KOPT-K1 (cell line): Measurements from ENCODE around the gene ANKRD11.
"Not testable (repeated sequence)": the region's sequence is repeated elsewhere in the genome, so short reads cannot be mapped to it uniquely, and the experiment has no call there.

Experiments
- H3K27ac ChIP-seq: fragments of 200-600 bp; sonication (generic); 2 replicates; pipeline ENCODE4 v1.5.1; 2016; ENCODE audit warnings: antibody characterized with exemption, mild to moderate bottlenecking, low read depth, low read length; ENCODE audit not compliant: poor library complexity, severe bottlenecking
- H3K36me3 ChIP-seq: fragments of 200-600 bp; sonication (generic); 2 replicates; pipeline ENCODE4 v1.5.1; 2017; ENCODE audit warnings: antibody characterized with exemption, mild to moderate bottlenecking, low read length, moderate library complexity; ENCODE audit not compliant: insufficient read depth
- H3K9me3 ChIP-seq: fragments of 200-600 bp; sonication (generic); 2 replicates; pipeline ENCODE4 v1.5.1; 2017; ENCODE audit warnings: antibody characterized with exemption, low read length, mild to moderate bottlenecking; ENCODE audit not compliant: insufficient read depth, poor library complexity, severe bottlenecking

Gene ANKRD11

GRCh38 chr16:89300976-89301360, 189.4 kb downstream of the ANKRD11 start:
- Histone ChIP-seq H3K9me3 (no peaks in the 10 kb centered on the region), H3K36me3 (peaks cover 90% of the 10 kb centered on the region), H3K27ac (no peak overlapping the region)

GRCh38 chr16:89300311-89300975, 189.9 kb downstream of the ANKRD11 start:
- H3K9me3 ChIP-seq, result no peaks in the 10 kb centered on the region
- H3K27ac ChIP-seq, result no peak overlapping the region
- peaks cover 90% of the 10 kb centered on the region for H3K36me3 ChIP-seq

GRCh38 chr16:89299357-89300111, 190.8 kb downstream of the ANKRD11 start:
- peaks cover 81% of the 10 kb centered on the region for H3K36me3 ChIP-seq
- H3K27ac ChIP-seq, H3K9me3 ChIP-seq: not testable (repeated sequence)

- Histone ChIP-seq H3K27ac (no peak overlapping the region), H3K9me3 (no peaks in the 10 kb centered on the region), H3K36me3 (peaks cover 73% of the 10 kb centered on the region)
These were observed 191.6 kb downstream of the ANKRD11 start for GRCh38 chr16:89298623-89299225.

GRCh38 chr16:89297910-89298545, 192.3 kb downstream of the ANKRD11 start:
- Histone ChIP-seq H3K9me3 (no peaks in the 10 kb centered on the region), H3K36me3 (peaks cover 66% of the 10 kb centered on the region), H3K27ac (no peak overlapping the region)

GRCh38 chr16:89297156-89297874, 193.0 kb downstream of the ANKRD11 start:
- Histone ChIP-seq H3K36me3 (peaks cover 64% of the 10 kb centered on the region), H3K27ac (no peak overlapping the region)

GRCh38 chr16:89295915-89296314, 194.4 kb downstream of the ANKRD11 start:
- H3K36me3 ChIP-seq, result peaks cover 65% of the 10 kb centered on the region
- H3K9me3 ChIP-seq, result no peaks in the 10 kb centered on the region
- H3K27ac ChIP-seq, result no peak overlapping the region

More at GRCh38 chr16:89297156-89297874, 193.0 kb downstream of the ANKRD11 start:
- no peaks in the 10 kb centered on the region for H3K9me3 ChIP-seq

GRCh38 chr16:89295071-89295900, 195.1 kb downstream of the ANKRD11 start:
- no peak overlapping the region for H3K27ac ChIP-seq
- peaks cover 65% of the 10 kb centered on the region for H3K36me3 ChIP-seq
- no peaks in the 10 kb centered on the region for H3K9me3 ChIP-seq

- Histone ChIP-seq H3K9me3 (no peaks in the 10 kb centered on the region), H3K27ac (no peak overlapping the region), H3K36me3 (peaks cover 65% of the 10 kb centered on the region)
These were observed 195.9 kb downstream of the ANKRD11 start for GRCh38 chr16:89294486-89294885.

GRCh38 chr16:89293276-89294143, 196.9 kb downstream of the ANKRD11 start:
- Histone ChIP-seq H3K27ac (no peak overlapping the region), H3K9me3 (no peaks in the 10 kb centered on the region), H3K36me3 (peaks cover 67% of the 10 kb centered on the region)

- no peaks in the 10 kb centered on the region for H3K9me3 ChIP-seq
- H3K36me3 ChIP-seq, result peaks cover 67% of the 10 kb centered on the region
- no peak overlapping the region for H3K27ac ChIP-seq
These were observed 197.8 kb downstream of the ANKRD11 start for GRCh38 chr16:89292443-89293078.

GRCh38 chr16:89291776-89292175, 198.6 kb downstream of the ANKRD11 start:
- Histone ChIP-seq H3K9me3 (no peaks in the 10 kb centered on the region), H3K27ac (no peak overlapping the region), H3K36me3 (peaks cover 67% of the 10 kb centered on the region)

- Histone ChIP-seq H3K9me3 (no peaks in the 10 kb centered on the region), H3K27ac (no peak overlapping the region), H3K36me3 (peaks cover 67% of the 10 kb centered on the region)
These were observed 199.0 kb downstream of the ANKRD11 start for GRCh38 chr16:89291363-89291762.
